ENCODE results near the gene DRC7. TPM values are rescaled to one million over a fixed set of nuclear protein-coding genes. Genes with fewer than 3 reads are reported as not detected.
"Not testable (repeated sequence)": the region's sequence is repeated elsewhere in the genome, so short reads cannot be mapped to it uniquely, and the experiment has no call there.

DRC7 gene
- total RNA-seq, 2 experiments from 2014 or later: not detected

- POLR2A ChIA-PET; H3K27me3 Mint-ChIP-seq; intact Hi-C loops (cut with micrococcal nuclease): not testable (repeated sequence)
Observed at GRCh38 chr16:57729852-57730251, 35.2 kb downstream of the DRC7 start.

GRCh38 chr16:57730771-57731730 lies 36.4 kb downstream of the DRC7 start:
- Mint-ChIP-seq H3K4me1 (ENCODE audit: low read depth) (peaks cover 10% of the 10 kb centered on the region), H3K9me3 (peaks cover 16% of the 10 kb centered on the region), H3K4me3 (no peak overlapping the region), H3K27me3 (peaks cover 2% of the 10 kb centered on the region), H3K27ac (no peak overlapping the region), H3K36me3 (peaks cover 18% of the 10 kb centered on the region)
- no peak for DNase-seq
- intact Hi-C loops (cut with micrococcal nuclease): no loop called here
- POLR2A ChIA-PET: no interaction called here
- CTCF ChIA-PET: interaction anchor here (0.6 to 1.4 kb wide), 2 partner anchors 82 to 286 kb away, joined by 3 to 4 read pairs; no protein-coding TSS in a partner anchor

More at GRCh38 chr16:57729852-57730251, 35.2 kb downstream of the DRC7 start:
- H3K27ac Mint-ChIP-seq; DNase-seq; H3K4me1 Mint-ChIP-seq (ENCODE audit: low read depth); CTCF ChIA-PET; H3K4me3 Mint-ChIP-seq: not testable (repeated sequence)
- peaks cover 11% of the 10 kb centered on the region for H3K36me3 Mint-ChIP-seq
- peaks cover 16% of the 10 kb centered on the region for H3K9me3 Mint-ChIP-seq

- Mint-ChIP-seq H3K27me3 (peaks cover 2% of the 10 kb centered on the region), H3K4me3 (no peak overlapping the region), H3K36me3 (peaks cover 19% of the 10 kb centered on the region), H3K9me3 (peaks cover 16% of the 10 kb centered on the region), H3K27ac (no peak overlapping the region), H3K4me1 (ENCODE audit: low read depth) (peaks cover 18% of the 10 kb centered on the region)
- intact Hi-C loops (cut with micrococcal nuclease): no loop called here
- CTCF ChIA-PET: interaction anchor here (0.6 to 1.4 kb wide), 2 partner anchors 83 to 287 kb away, joined by 3 to 4 read pairs; no protein-coding TSS in a partner anchor
- no peak for DNase-seq
- POLR2A ChIA-PET: no interaction called here
Observed at GRCh38 chr16:57732037-57732436, 37.4 kb downstream of the DRC7 start.

- H3K27ac Mint-ChIP-seq: no peak overlapping the region
- intact Hi-C loops (cut with micrococcal nuclease): no loop called here
- POLR2A ChIA-PET: no interaction called here
Observed at GRCh38 chr16:57732714-57733113, 38.1 kb downstream of the DRC7 start.

GRCh38 chr16:57734308-57734924 lies 39.8 kb downstream of the DRC7 start:
- Mint-ChIP-seq H3K36me3 (peaks cover 19% of the 10 kb centered on the region), H3K4me1 (ENCODE audit: low read depth) (peaks cover 27% of the 10 kb centered on the region), H3K4me3 (peak overlapping the region; percentile 99), H3K27ac (peak overlapping the region; percentile 87), H3K9me3 (peaks cover 16% of the 10 kb centered on the region), H3K27me3 (peaks cover 2% of the 10 kb centered on the region)
- ChIA-PET POLR2A (interaction anchor here (1.1 to 1.5 kb wide), 3 partner anchors 10 to 287 kb away, joined by 3 read pairs; partner anchors contain the start of genes CIAPIN1 and COQ9), CTCF (interaction anchor here (0.7 to 4.4 kb wide), 9 partner anchors 12 to 393 kb away, joined by 3 to 30 read pairs (median 5); partner anchors contain the start of gene ZNF319)
- intact Hi-C loops (cut with micrococcal nuclease): loop anchor here (2.0 kb wide), 3 partner anchors 86 to 266 kb away; partner anchors contain the start of genes USB1 and ZNF319
- no peak for DNase-seq

More at GRCh38 chr16:57732714-57733113, 38.1 kb downstream of the DRC7 start:
- Mint-ChIP-seq H3K4me1 (ENCODE audit: low read depth) (peaks cover 24% of the 10 kb centered on the region), H3K36me3 (peaks cover 19% of the 10 kb centered on the region), H3K9me3 (peaks cover 16% of the 10 kb centered on the region), H3K27me3 (peaks cover 2% of the 10 kb centered on the region), H3K4me3 (peak overlapping the region; percentile 56)
- DNase-seq: no peak
- CTCF ChIA-PET: no interaction called here

- peak overlapping the region; percentile 87 for H3K27ac Mint-ChIP-seq
- intact Hi-C loops (cut with micrococcal nuclease): loop anchor here (1.0 to 5.0 kb wide), 8 partner anchors 86 to 435 kb away; partner anchors contain the start of genes CFAP20, POLR2C, USB1 and ZNF319
- ChIA-PET CTCF (interaction anchor here (0.8 to 4.4 kb wide), 12 partner anchors 23 to 392 kb away, joined by 3 to 30 read pairs (median 5); partner anchors contain the start of gene ZNF319), POLR2A (interaction anchor here (0.5 to 1.6 kb wide), 8 partner anchors 11 to 977 kb away, joined by 3 to 6 read pairs (median 3); partner anchors contain the start of genes CIAPIN1, COQ9, USB1 and ZNF319)
- peak overlapping the region; percentile 99 for H3K4me3 Mint-ChIP-seq
- peaks cover 2% of the 10 kb centered on the region for H3K27me3 Mint-ChIP-seq
- peak; percentile 98 for DNase-seq
- peaks cover 19% of the 10 kb centered on the region for H3K36me3 Mint-ChIP-seq
- H3K9me3 Mint-ChIP-seq: peaks cover 16% of the 10 kb centered on the region
- peaks cover 27% of the 10 kb centered on the region for H3K4me1 Mint-ChIP-seq (ENCODE audit: low read depth)
Observed at GRCh38 chr16:57734925-57735754, 40.5 kb downstream of the DRC7 start.

GRCh38 chr16:57735755-57736418 lies 41.3 kb downstream of the DRC7 start, which contains the start of gene KATNB1:
Gene KATNB1 (plus strand): TSS chr16:57735770. CDS start chr16:57737244, 1,474 bp downstream.
- ChIA-PET CTCF (interaction anchor here (0.6 to 4.4 kb wide), 17 partner anchors 20 to 392 kb away, joined by 3 to 30 read pairs (median 3); partner anchors contain the start of genes ADGRG5 and ZNF319), POLR2A (interaction anchor here (0.5 to 1.6 kb wide), 9 partner anchors 10 to 976 kb away, joined by 3 to 6 read pairs (median 3); partner anchors contain the start of genes CIAPIN1, COQ9, USB1 and ZNF319)
- intact Hi-C loops (cut with micrococcal nuclease): loop anchor here (1.0 to 5.0 kb wide), 8 partner anchors 87 to 436 kb away; partner anchors contain the start of genes CFAP20, POLR2C, USB1 and ZNF319
- Mint-ChIP-seq H3K4me1 (ENCODE audit: low read depth) (peaks cover 27% of the 10 kb centered on the region), H3K4me3 (peak within 1 kb of the TSS; percentile 99), H3K27me3 (peaks cover 2% of the 10 kb centered on the region), H3K36me3 (peaks cover 19% of the 10 kb centered on the region), H3K27ac (peak within 1 kb of the TSS; percentile 87), H3K9me3 (peaks cover 16% of the 10 kb centered on the region)
- DNase-seq: no peak

- CTCF ChIA-PET: interaction anchor here (0.6 to 4.4 kb wide), 12 partner anchors 20 to 320 kb away, joined by 3 to 30 read pairs (median 4); partner anchors contain the start of genes ADGRG5 and ZNF319
- Mint-ChIP-seq H3K9me3 (peaks cover 16% of the 10 kb centered on the region), H3K27ac (peak overlapping the region; percentile 87), H3K4me1 (ENCODE audit: low read depth) (peaks cover 27% of the 10 kb centered on the region), H3K4me3 (peak overlapping the region; percentile 99), H3K27me3 (peaks cover 2% of the 10 kb centered on the region), H3K36me3 (peaks cover 19% of the 10 kb centered on the region)
- DNase-seq: peak; percentile 68
- POLR2A ChIA-PET: interaction anchor here (1.1 to 1.6 kb wide), 2 partner anchors 11 to 146 kb away, joined by 4 read pairs; no protein-coding TSS in a partner anchor
- intact Hi-C loops (cut with micrococcal nuclease): loop anchor here (5.0 kb wide), 2 partner anchors 159 to 274 kb away; partner anchors contain the start of gene POLR2C
Observed at GRCh38 chr16:57736419-57737351, 42.1 kb downstream of the DRC7 start.

GRCh38 chr16:57738844-57739243 lies 44.2 kb downstream of the DRC7 start:
- CTCF ChIA-PET: no interaction called here
- no peak overlapping the region for H3K4me3 Mint-ChIP-seq
- intact Hi-C loops (cut with micrococcal nuclease): loop anchor here (5.0 kb wide), 2 partner anchors 162 to 277 kb away; partner anchors contain the start of gene POLR2C
- H3K4me1 Mint-ChIP-seq (ENCODE audit: low read depth): peaks cover 21% of the 10 kb centered on the region
- peaks cover 8% of the 10 kb centered on the region for H3K36me3 Mint-ChIP-seq
- H3K27me3 Mint-ChIP-seq: peaks cover 2% of the 10 kb centered on the region
- no peak overlapping the region for H3K27ac Mint-ChIP-seq
- no peaks in the 10 kb centered on the region for H3K9me3 Mint-ChIP-seq
- no peak for DNase-seq
- POLR2A ChIA-PET: no interaction called here

Data from activated CD4-positive, alpha-beta memory T cell treated with anti-CD3 and anti-CD28 coated beads for 36 hours (primary cell).